Uterus (tissue), 2 donors: Measurements from ENCODE around the gene HGFAC.

Experiments used
- POLR2A ChIP-seq, 2 donors: fragments of 450-650 bp; IDR thresholded peaks; one replicate each; pipeline ENCODE4 v1.6.1; 2016; ENCODE audit warnings: antibody characterized with exemption in 2 of 2, mild to moderate bottlenecking in 1 of 2, moderate library complexity in 1 of 2
- TF ChIP-seq, protein P1 (sequence below), 4 experiments: fragments of 200-600 bp in 2 of 4; fragments of 450-650 bp in 2 of 4; sonication (generic) in 2 of 4; IDR thresholded peaks; one replicate each; pipeline ENCODE4 v1.5.1; 2016 to 2019; ENCODE audit warnings: antibody characterized with exemption in 4 of 4, mild to moderate bottlenecking in 2 of 4, moderate library complexity in 1 of 4

DNA sequence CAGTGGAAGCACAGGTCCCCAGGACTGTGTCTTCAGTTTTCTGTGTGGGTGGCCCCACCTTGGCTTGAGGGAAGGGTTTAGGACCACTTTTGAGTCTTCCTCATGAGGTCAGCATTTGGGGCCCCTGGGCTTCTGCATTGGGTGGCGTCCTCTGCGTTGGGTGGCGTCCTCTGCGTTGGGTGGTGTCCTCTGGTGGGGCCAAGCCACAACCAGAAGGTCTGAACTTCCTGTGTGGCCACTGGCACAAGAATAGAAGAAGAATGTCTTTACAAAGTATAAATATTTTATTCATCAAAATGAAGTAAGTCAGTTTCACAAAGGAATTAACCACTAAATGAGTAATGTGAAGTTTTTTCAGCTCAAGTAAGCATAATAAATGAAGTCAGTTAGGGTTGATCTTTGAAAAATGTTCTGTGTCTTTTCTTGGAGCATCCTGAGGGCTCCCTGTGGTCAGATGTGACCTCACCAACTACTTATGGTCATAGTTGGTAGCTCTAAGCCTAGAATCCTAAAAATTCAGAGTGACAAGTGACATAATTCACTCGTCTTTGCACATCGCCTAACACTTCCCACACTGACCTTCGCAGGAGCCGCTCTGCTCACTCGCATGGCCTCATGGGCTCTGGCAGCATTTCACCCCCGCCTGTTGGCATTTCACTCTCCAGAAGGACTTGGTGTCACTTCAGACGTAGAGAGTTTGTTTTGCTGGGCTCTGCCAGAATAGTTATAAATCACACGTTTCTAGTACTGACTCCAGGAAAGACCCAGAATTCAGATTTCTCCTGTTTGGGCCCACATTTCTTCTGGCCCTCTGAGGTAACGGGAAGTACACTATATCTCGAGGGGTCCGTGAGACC, 39.0 kb upstream of the HGFAC start:
- TF ChIP-seq, protein P1, sequence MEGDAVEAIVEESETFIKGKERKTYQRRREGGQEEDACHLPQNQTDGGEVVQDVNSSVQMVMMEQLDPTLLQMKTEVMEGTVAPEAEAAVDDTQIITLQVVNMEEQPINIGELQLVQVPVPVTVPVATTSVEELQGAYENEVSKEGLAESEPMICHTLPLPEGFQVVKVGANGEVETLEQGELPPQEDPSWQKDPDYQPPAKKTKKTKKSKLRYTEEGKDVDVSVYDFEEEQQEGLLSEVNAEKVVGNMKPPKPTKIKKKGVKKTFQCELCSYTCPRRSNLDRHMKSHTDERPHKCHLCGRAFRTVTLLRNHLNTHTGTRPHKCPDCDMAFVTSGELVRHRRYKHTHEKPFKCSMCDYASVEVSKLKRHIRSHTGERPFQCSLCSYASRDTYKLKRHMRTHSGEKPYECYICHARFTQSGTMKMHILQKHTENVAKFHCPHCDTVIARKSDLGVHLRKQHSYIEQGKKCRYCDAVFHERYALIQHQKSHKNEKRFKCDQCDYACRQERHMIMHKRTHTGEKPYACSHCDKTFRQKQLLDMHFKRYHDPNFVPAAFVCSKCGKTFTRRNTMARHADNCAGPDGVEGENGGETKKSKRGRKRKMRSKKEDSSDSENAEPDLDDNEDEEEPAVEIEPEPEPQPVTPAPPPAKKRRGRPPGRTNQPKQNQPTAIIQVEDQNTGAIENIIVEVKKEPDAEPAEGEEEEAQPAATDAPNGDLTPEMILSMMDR (IDR thresholded peaks at IDR 0.05) = no peak
- no peak for TF ChIP-seq POLR2A (IDR thresholded peaks at IDR 0.05)
